Renal cortex interstitium (tissue), 11 donors: ENCODE measurements around the gene TREH. TPM values are rescaled to one million over a fixed set of nuclear protein-coding genes. Genes with fewer than 3 reads are reported as not detected.

Experiments
- DNase-seq, 11 donors: peaks; one replicate each; pipeline ENCODE4 v3.0.0-alpha.2; 2013; ENCODE audit warnings: low read depth in 9 of 11, low spot score in 4 of 11; ENCODE audit errors: extremely low read depth in 1 of 11
- polyA plus RNA-seq, 3 donors: library from polyadenylated mRNA; unstranded; fragments of 120-200 nt; gene quantifications; one replicate each; pipeline ENCODE4 v1.2.1, GENCODE V29; 2013; ENCODE audit not compliant: insufficient read length in 3 of 3

The TREH gene
- polyA plus RNA-seq, 3 donors, result 0.43 to 2.9 (median 0.90) TPM

GRCh38 chr11:118674082-118674435, 5.4 kb downstream of the TREH start:
- DNase-seq, result no peak

GRCh38 chr11:118673361-118674081, 5.9 kb downstream of the TREH start:
- no peak for DNase-seq

GRCh38 chr11:118672846-118673245, 6.6 kb downstream of the TREH start:
- no peak for DNase-seq

- no peak for DNase-seq
Observed at GRCh38 chr11:118671254-118671653, 8.2 kb downstream of the TREH start.

- no peak for DNase-seq
Observed at GRCh38 chr11:118670063-118670462, 9.4 kb downstream of the TREH start.

- peak in 1 of 11 donors; percentile 32 for DNase-seq
Observed at GRCh38 chr11:118666371-118666770, 13.1 kb downstream of the TREH start.

- no peak for DNase-seq
Observed at GRCh38 chr11:118663902-118664301, 15.5 kb downstream of the TREH start.

GRCh38 chr11:118663381-118663780, 16.1 kb downstream of the TREH start:
- no peak for DNase-seq

GRCh38 chr11:118662401-118663271, 16.8 kb downstream of the TREH start:
- DNase-seq, result no peak

- no peak for DNase-seq
Observed at GRCh38 chr11:118661425-118662301, 17.8 kb downstream of the TREH start.

GRCh38 chr11:118660681-118661424, 18.6 kb downstream of the TREH start:
- DNase-seq, result no peak

GRCh38 chr11:118659953-118660680, 19.3 kb downstream of the TREH start:
- no peak for DNase-seq

GRCh38 chr11:118659314-118659952, 20.0 kb downstream of the TREH start:
- peak in 10 of 11 donors; percentile 66 to 87 (median 76) for DNase-seq

- DNase-seq, result no peak
Observed at GRCh38 chr11:118658429-118659313, 20.8 kb downstream of the TREH start.

GRCh38 chr11:118657709-118658428, 21.6 kb downstream of the TREH start:
- no peak for DNase-seq

GRCh38 chr11:118657238-118657637, 22.2 kb downstream of the TREH start:
- no peak for DNase-seq
